ENCODE results near the gene GAGE12G. TPM values are rescaled to one million over a fixed set of nuclear protein-coding genes. Genes with fewer than 3 reads are reported as not detected.
"Not testable (repeated sequence)": the region's sequence is repeated elsewhere in the genome, so short reads cannot be mapped to it uniquely, and the experiment has no call there.

The GAGE12G gene
- total RNA-seq, 1 experiment from 2014 or later = not detected

- not testable (repeated sequence) for H3K4me1 Mint-ChIP-seq, H3K4me3 Mint-ChIP-seq
- no CpG with 5 or more reads among the region's 16 CpGs for WGBS (ENCODE audit: extremely low coverage, insufficient read length, low lambda C conversion rate)
These were observed 19.0 kb downstream of the GAGE12G start, which contains the start of gene GAGE2A for GRCh38 chrX:49589196-49589595. GAGE2A (plus strand) TSS chrX:49589496; CDS start chrX:49590651, 1,155 bp downstream.

GRCh38 chrX:49589769-49590478, 19.7 kb downstream of the GAGE12G start:
- H2BK15ac ChIP-seq (ENCODE audit: low read depth, low read length); H3K9ac ChIP-seq (ENCODE audit: extremely low read depth, insufficient read length, low read length); H4K91ac ChIP-seq (ENCODE audit: insufficient read length, low read depth, low read length); H3K36me3 Mint-ChIP-seq (ENCODE audit: insufficient read depth in 1 of 3, low read depth in 3 of 3); H3K14ac ChIP-seq (ENCODE audit: insufficient read depth, low read length); H2AK5ac ChIP-seq (ENCODE audit: insufficient read length, low read length); H3K79me2 ChIP-seq (ENCODE audit: insufficient read depth, low read length); H3K27me3 Mint-ChIP-seq (ENCODE audit: low read depth); H4K8ac ChIP-seq (replicated peaks; ENCODE audit: insufficient read length, low read depth, low read length); H2BK5ac ChIP-seq (ENCODE audit: insufficient read length, low read length); H3K27me3 ChIP-seq (ENCODE audit: insufficient read depth, low read length); DNase-seq; H3K9me3 Mint-ChIP-seq; H3K27ac Mint-ChIP-seq; H3K23ac ChIP-seq (ENCODE audit: insufficient read length, low read depth, low read length); H3K4ac ChIP-seq (ENCODE audit: low read depth, low read length); H3K23me2 ChIP-seq (ENCODE audit: insufficient read length, low read depth, low read length, poor library complexity, severe bottlenecking); H3K56ac ChIP-seq (ENCODE audit: insufficient read length, low read depth, low read length); H2BK20ac ChIP-seq (ENCODE audit: low read depth, low read length, poor library complexity, severe bottlenecking); H3K4me3 Mint-ChIP-seq; H3K4me1 Mint-ChIP-seq; H3K4me2 ChIP-seq (ENCODE audit: insufficient read depth, insufficient read length, low read length); H3K9me3 ChIP-seq (ENCODE audit: control insufficient read depth, low read depth, low read length); H2AFZ ChIP-seq (ENCODE audit: low read length); H3K4me1 ChIP-seq (ENCODE audit: insufficient read depth, low read length); H3T11ph ChIP-seq (ENCODE audit: low read length); H3K18ac ChIP-seq (ENCODE audit: insufficient read length, low read depth, low read length); H4K20me1 ChIP-seq (ENCODE audit: control insufficient read depth, insufficient read depth, insufficient read length); H3K27ac ChIP-seq (ENCODE audit: insufficient read length, low read depth, low read length); H4K5ac ChIP-seq (ENCODE audit: insufficient read length, low read depth, low read length); H2BK12ac ChIP-seq (ENCODE audit: insufficient read length, low read depth, low read length); H3K79me1 ChIP-seq (ENCODE audit: insufficient read depth, low read depth, low read length, poor library complexity, severe bottlenecking); H2BK120ac ChIP-seq (ENCODE audit: low read depth, low read length, poor library complexity, severe bottlenecking): not testable (repeated sequence)
- WGBS (ENCODE audit: extremely low coverage, insufficient read length, low lambda C conversion rate) = no CpG with 5 or more reads among the region's 37 CpGs

More at GRCh38 chrX:49589196-49589595, 19.0 kb downstream of the GAGE12G start, which contains the start of gene GAGE2A:
- not testable (repeated sequence) for H3K23me2 ChIP-seq (ENCODE audit: insufficient read length, low read depth, low read length, poor library complexity, severe bottlenecking); H3K27ac Mint-ChIP-seq; H3K56ac ChIP-seq (ENCODE audit: insufficient read length, low read depth, low read length); H3K9me3 Mint-ChIP-seq; H2AK5ac ChIP-seq (ENCODE audit: insufficient read length, low read length); H2BK12ac ChIP-seq (ENCODE audit: insufficient read length, low read depth, low read length); DNase-seq; H3K27me3 ChIP-seq (ENCODE audit: insufficient read depth, low read length); H2BK20ac ChIP-seq (ENCODE audit: low read depth, low read length, poor library complexity, severe bottlenecking); H3K9me3 ChIP-seq (ENCODE audit: control insufficient read depth, low read depth, low read length); H4K20me1 ChIP-seq (ENCODE audit: control insufficient read depth, insufficient read depth, insufficient read length); H3K9ac ChIP-seq (ENCODE audit: extremely low read depth, insufficient read length, low read length); H4K91ac ChIP-seq (ENCODE audit: insufficient read length, low read depth, low read length); H4K5ac ChIP-seq (ENCODE audit: insufficient read length, low read depth, low read length); H2BK120ac ChIP-seq (ENCODE audit: low read depth, low read length, poor library complexity, severe bottlenecking); H3K4ac ChIP-seq (ENCODE audit: low read depth, low read length); H3K79me1 ChIP-seq (ENCODE audit: insufficient read depth, low read depth, low read length, poor library complexity, severe bottlenecking); H3T11ph ChIP-seq (ENCODE audit: low read length); H2BK15ac ChIP-seq (ENCODE audit: low read depth, low read length); H3K14ac ChIP-seq (ENCODE audit: insufficient read depth, low read length); H2AFZ ChIP-seq (ENCODE audit: low read length); H4K8ac ChIP-seq (replicated peaks; ENCODE audit: insufficient read length, low read depth, low read length); H3K36me3 Mint-ChIP-seq (ENCODE audit: insufficient read depth in 1 of 3, low read depth in 3 of 3); H3K79me2 ChIP-seq (ENCODE audit: insufficient read depth, low read length); H3K23ac ChIP-seq (ENCODE audit: insufficient read length, low read depth, low read length); H2BK5ac ChIP-seq (ENCODE audit: insufficient read length, low read length); H3K27ac ChIP-seq (ENCODE audit: insufficient read length, low read depth, low read length); H3K4me1 ChIP-seq (ENCODE audit: insufficient read depth, low read length); H3K27me3 Mint-ChIP-seq (ENCODE audit: low read depth); H3K18ac ChIP-seq (ENCODE audit: insufficient read length, low read depth, low read length); H3K4me2 ChIP-seq (ENCODE audit: insufficient read depth, insufficient read length, low read length)

All from H9 (cell line).